Endothelial cell of umbilical vein (primary cell): ENCODE results near the gene ANO9. TPM values are rescaled to one million over a fixed set of nuclear protein-coding genes. Genes with fewer than 3 reads are reported as not detected.
"Not testable (repeated sequence)": the region's sequence is repeated elsewhere in the genome, so short reads cannot be mapped to it uniquely, and the experiment has no call there.

Experiments used
- BruUV-seq: library from RNA; stranded (reverse); fragments of 400-500 nt; replicated peaks from 2 replicates; lab custom pipeline; 2021; lab: Mats Ljungman, UMichigan
- CTCF ChIA-PET: fragments of 300-600, 350-600 bp; sonication (Branson Sonifier 250); formaldehyde crosslinking; loops from one replicate; lab custom pipeline; 2021; ENCODE audit warnings: antibody characterized with exemption, inconsistent platforms; lab: Charles Lee
- POLR2A ChIA-PET: fragments of 300-600, 350-600 bp; sonication (Branson Sonifier 250); formaldehyde crosslinking; loops from one replicate; lab custom pipeline; 2021; ENCODE audit warnings: antibody characterized with exemption, inconsistent platforms; lab: Charles Lee
- DNase-seq: peaks from one replicate; pipeline ENCODE4 v3.0.0-alpha.2; 2011; ENCODE audit warnings: low read depth, low spot score
- FAIRE-seq: peaks from 2 replicates; lab custom pipeline; 2011; peaks lifted over from hg19 to GRCh38; lab: Jason Lieb, UNC
- H2AFZ ChIP-seq: 2 replicates; pipeline ENCODE4 v1.6.0; 2012; ENCODE audit warnings: low read depth, low read length, control low read depth, inconsistent platforms
- H3K27ac ChIP-seq: 2 replicates; pipeline ENCODE4 v1.5.1; 2011; ENCODE audit warnings: low read depth, mild to moderate bottlenecking, control low read depth, low read length, moderate library complexity; ENCODE audit not compliant: insufficient read depth
- H3K27me3 ChIP-seq, 2 experiments: 2 replicates each; pipeline versions ENCODE4 v1.6.0 to v1.6.1; 2011; ENCODE audit warnings: low read length in 2 of 2, mixed read lengths in 1 of 2; ENCODE audit not compliant: control insufficient read depth in 2 of 2, insufficient read depth in 2 of 2
- H3K36me3 ChIP-seq, 2 experiments: 2 replicates in 1 of 2; 3 replicates in 1 of 2; pipeline ENCODE4 v1.5.1; 2011; ENCODE audit warnings: low read length in 2 of 2, mild to moderate bottlenecking in 1 of 2, moderate library complexity in 1 of 2; ENCODE audit not compliant: control insufficient read depth in 2 of 2, insufficient read depth in 2 of 2; ENCODE audit errors: extremely low read depth in 1 of 2
- H3K4me1 ChIP-seq: 3 replicates; pipeline ENCODE4 v1.5.1; 2011; ENCODE audit warnings: mild to moderate bottlenecking, low read length; ENCODE audit not compliant: control insufficient read depth, insufficient read depth; ENCODE audit errors: extremely low read depth
- H3K4me2 ChIP-seq: 2 replicates; pipeline ENCODE4 v1.6.1; 2011; ENCODE audit warnings: low read length, control low read depth, mixed read lengths; ENCODE audit not compliant: insufficient read depth
- H3K4me3 ChIP-seq, 3 experiments: fragments of 200-600 bp in 1 of 3; sonication (generic), shearing (Covaris generic) in 1 of 3; replicated peaks in 1 of 3; 2 replicates each; pipeline ENCODE4 v1.5.1; 2011 to 2016; ENCODE audit warnings: control low read depth in 3 of 3, low read length in 3 of 3, mild to moderate bottlenecking in 2 of 3, inconsistent platforms in 1 of 3, low read depth in 1 of 3, moderate library complexity in 1 of 3; ENCODE audit not compliant: insufficient read depth in 1 of 3
- H3K79me2 ChIP-seq: 2 replicates; pipeline ENCODE4 v1.6.0; 2012; ENCODE audit warnings: low read length, inconsistent platforms; ENCODE audit not compliant: control insufficient read depth, insufficient read depth
- H3K9ac ChIP-seq: replicated peaks from 2 replicates; pipeline ENCODE3; 2011; ENCODE audit warnings: low read length, control low read depth; ENCODE audit not compliant: insufficient read depth; ENCODE audit errors: extremely low read depth
- H3K9me1 ChIP-seq: replicated peaks from 3 replicates; pipeline ENCODE4 v1.6.0; 2011; ENCODE audit warnings: mild to moderate bottlenecking, low read length; ENCODE audit not compliant: control insufficient read depth, insufficient read depth; ENCODE audit errors: extremely low read depth
- H3K9me3 ChIP-seq: replicated peaks from 2 replicates; pipeline ENCODE4 v1.5.1; 2012; ENCODE audit warnings: low read length, inconsistent platforms; ENCODE audit not compliant: control insufficient read depth, insufficient read depth
- H4K20me1 ChIP-seq: replicated peaks from 2 replicates; pipeline ENCODE3; 2011; ENCODE audit warnings: mild to moderate bottlenecking, low read length; ENCODE audit not compliant: control insufficient read depth, insufficient read depth; ENCODE audit errors: extremely low read depth
- CTCF ChIP-seq, 2 donors: IDR thresholded peaks; 1 replicate in 1 of 2; 2 replicates in 1 of 2; pipeline ENCODE4 v1.5.1; 2011; ENCODE audit warnings: low read length in 2 of 2, mild to moderate bottlenecking in 2 of 2, moderate library complexity in 2 of 2, control low read depth in 1 of 2, inconsistent platforms in 1 of 2, low read depth in 1 of 2; ENCODE audit not compliant: insufficient read depth in 1 of 2; ENCODE audit errors: extremely low read depth in 1 of 2
- EZH2 ChIP-seq: IDR thresholded peaks from 2 replicates; pipeline ENCODE4 v1.6.1; 2012; ENCODE audit warnings: borderline replicate concordance, low read depth, mild to moderate bottlenecking, moderate library complexity, low read length, inconsistent platforms; ENCODE audit not compliant: severe bottlenecking
- FOS ChIP-seq: IDR thresholded peaks from 2 replicates; pipeline ENCODE4 v1.6.1; 2011; ENCODE audit warnings: mild to moderate bottlenecking, low read length, moderate library complexity, borderline replicate concordance; ENCODE audit not compliant: insufficient read depth
- GATA2 ChIP-seq: IDR thresholded peaks from 2 replicates; pipeline ENCODE4 v1.7.0; 2011; ENCODE audit warnings: low read depth, mild to moderate bottlenecking, moderate library complexity, mixed read lengths, low read length; ENCODE audit not compliant: insufficient read length, insufficient read depth
- JUN ChIP-seq: IDR thresholded peaks from 2 replicates; pipeline ENCODE4 v1.6.1; 2011; ENCODE audit warnings: borderline replicate concordance, low read depth; ENCODE audit not compliant: insufficient read length, insufficient read depth
- MAX ChIP-seq: IDR thresholded peaks from 2 replicates; pipeline ENCODE4 v1.6.1; 2011; ENCODE audit not compliant: insufficient read depth, insufficient read length
- MYC ChIP-seq: IDR thresholded peaks from one replicate; pipeline ENCODE4 v1.6.1; 2011; ENCODE audit warnings: mild to moderate bottlenecking, low read depth, low read length
- POLR2A ChIP-seq: IDR thresholded peaks from 2 replicates; pipeline ENCODE4 v1.6.1; 2012; ENCODE audit warnings: low read depth, mild to moderate bottlenecking, control low read depth, low read length
- POLR2AphosphoS5 ChIP-seq: IDR thresholded peaks from 2 replicates; pipeline ENCODE4 v1.6.1; 2012; ENCODE audit warnings: low read depth, mild to moderate bottlenecking, control low read depth, low read length, moderate library complexity; ENCODE audit not compliant: insufficient read depth
- dilution Hi-C: fragments of 300-500 bp; cut with MboI; formaldehyde crosslinking; loops from one replicate; pipeline ENCODE4 v1.15.0; 2019; ENCODE audit warnings: low sequenced_read_pairs; ENCODE audit not compliant: extremely low pct_ligation_motif_present
- intact Hi-C: fragments of 100-400 bp; cut with micrococcal nuclease; formaldehyde crosslinking; loops from one replicate; pipeline ENCODE4 v1.10.0; 2022
- polyA plus RNA-seq, 4 experiments: library from polyadenylated mRNA; depleted of rRNA in 3 of 4; stranded (reverse) in 3 of 4; unstranded in 1 of 4; fragments of >200 nt; gene quantifications; 2 replicates each; pipeline versions ENCODE4 v1.2.1 to v1.2.3, GENCODE V29; 2011 to 2012; ENCODE audit warnings: missing spikeins in 1 of 4
- total RNA-seq: library from RNA; stranded (reverse); gene quantifications from 2 replicates; pipeline ENCODE4 v1.2.3, GENCODE V29; 2021

The ANO9 gene
- total and polyA plus RNA-seq, 2 donors (not counting 3 experiments of a cell fraction or from before 2014, with no cell fraction given), result 0.23 TPM; not detected in 1

DNA sequence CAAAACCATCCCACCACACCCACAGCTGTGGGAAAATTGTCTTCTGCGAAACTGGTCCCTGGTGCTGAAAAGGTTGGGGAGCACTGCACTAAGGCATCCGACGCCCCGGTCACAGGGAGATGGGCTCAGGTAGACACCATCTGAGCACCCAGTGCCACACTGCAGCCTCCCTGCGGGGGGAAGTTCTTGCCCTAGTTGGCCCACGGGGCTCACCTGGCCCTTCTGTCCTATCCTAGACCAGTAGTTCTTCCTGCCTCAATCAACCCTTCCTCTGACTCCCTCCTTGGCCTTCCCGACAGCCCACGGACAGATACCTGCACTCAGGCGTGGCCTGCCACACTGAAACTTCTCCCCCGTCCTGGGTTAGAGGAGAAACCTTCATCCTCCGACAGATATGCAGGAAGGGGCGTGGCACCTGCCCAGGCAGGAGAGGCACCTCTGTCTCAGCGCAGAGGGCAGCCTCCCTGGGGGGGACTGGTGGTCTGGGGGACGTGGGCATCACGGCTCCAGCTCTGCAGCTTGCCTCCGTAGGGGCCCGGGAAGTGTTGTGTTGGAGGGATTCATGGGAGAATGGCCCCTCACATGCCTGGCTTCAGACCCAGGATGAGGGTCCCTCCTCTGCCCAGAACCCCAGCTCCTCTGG is 4.5 kb downstream of the ANO9 start:
- H3K79me2 ChIP-seq, result no peaks in the 10 kb centered on the region
- TF ChIP-seq POLR2AphosphoS5 (no peak), MAX (no peak), JUN (no peak), FOS (no peak), MYC (no peak), GATA2 (no peak), EZH2 (no peak), CTCF (IDR thresholded peaks at IDR 0.05; ENCODE audit: extremely low read depth in 1 of 2, insufficient read depth in 1 of 2, low read depth in 1 of 2, low read length in 2 of 2) (no peak), POLR2A (no peak)
- no peaks in the 10 kb centered on the region for H3K27me3 ChIP-seq
- ChIA-PET POLR2A (no interaction called here), CTCF (no interaction called here)
- intact Hi-C loops (no loop called here), dilution Hi-C loops (no loop called here)
- no peak overlapping the region for H3K4me3 ChIP-seq
- no peaks in the 10 kb centered on the region for H4K20me1 ChIP-seq
- no peak overlapping the region for H3K4me2 ChIP-seq
- no peak overlapping the region for H3K9ac ChIP-seq
- no TSS peak for BruUV-seq
- no peaks in the 10 kb centered on the region for H3K4me1 ChIP-seq
- FAIRE-seq (no peak), DNase-seq (no peak)
- no peaks in the 10 kb centered on the region for H3K36me3 ChIP-seq
- no peaks in the 10 kb centered on the region for H3K9me3 ChIP-seq
- no peak overlapping the region for H3K27ac ChIP-seq
- no peaks in the 10 kb centered on the region for H3K9me1 ChIP-seq
- no peak overlapping the region for H2AFZ ChIP-seq

DNA sequence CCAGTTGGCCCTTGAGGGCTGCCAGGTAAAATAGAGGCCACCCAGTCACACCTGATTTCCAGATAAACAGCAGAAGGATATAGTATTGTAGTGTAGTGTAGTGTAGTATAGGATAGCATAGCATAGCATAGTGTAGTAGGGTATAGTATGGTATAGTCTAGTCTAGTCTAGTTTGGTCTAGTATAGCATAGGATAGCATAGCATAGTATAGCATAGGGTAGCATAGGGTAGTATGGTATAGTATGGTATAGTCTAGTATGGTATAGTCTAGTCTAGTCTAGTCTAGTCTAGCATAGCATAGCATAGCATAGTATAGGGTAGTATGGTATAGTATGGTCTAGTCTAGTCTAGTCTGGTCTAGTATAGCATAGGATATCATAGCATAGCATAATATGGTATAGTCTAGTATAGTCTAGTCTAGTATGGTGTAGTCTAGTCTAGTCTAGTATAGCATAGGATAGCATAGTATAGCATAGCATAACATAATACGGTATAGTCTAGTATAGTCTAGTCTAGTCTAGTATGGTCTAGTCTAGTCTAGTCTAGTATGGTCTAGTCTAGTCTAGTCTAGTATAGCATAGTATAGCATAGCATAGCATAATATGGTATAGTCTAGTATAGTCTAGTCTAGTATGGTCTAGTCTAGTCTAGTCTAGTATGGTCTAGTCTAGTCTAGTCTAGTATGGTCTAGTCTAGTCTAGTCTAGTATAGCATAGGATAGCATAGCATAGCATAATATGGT is 6.6 kb downstream of the ANO9 start:
- H4K20me1 ChIP-seq, intact Hi-C loops, POLR2A ChIA-PET, H3K9me3 ChIP-seq, H3K27ac ChIP-seq, DNase-seq, H3K27me3 ChIP-seq, dilution Hi-C loops, H3K4me1 ChIP-seq, H3K36me3 ChIP-seq, H3K4me3 ChIP-seq, H3K9me1 ChIP-seq, H2AFZ ChIP-seq, BruUV-seq, H3K4me2 ChIP-seq, H3K79me2 ChIP-seq, H3K9ac ChIP-seq, FAIRE-seq: not testable (repeated sequence)
- CTCF ChIA-PET, result interaction anchor here (1.7 kb wide), 1 partner anchor 12 kb away, joined by 8 read pairs; no protein-coding TSS in a partner anchor
